CD14-positive monocyte (primary cell): ENCODE data around the gene ARHGAP9. TPM values are rescaled to one million over a fixed set of nuclear protein-coding genes. Genes with fewer than 3 reads are reported as not detected.

ENCODE experiments used
- DNase-seq, 3 donors: peaks; one replicate each; pipeline ENCODE4 v3.0.0-alpha.2; 2011 to 2022
- H2AFZ ChIP-seq: 2 replicates; pipeline ENCODE4 v1.6.0; 2012; ENCODE audit warnings: mild to moderate bottlenecking, low read depth, low read length, inconsistent platforms; ENCODE audit not compliant: insufficient read depth, poor library complexity, severe bottlenecking
- H3K27ac ChIP-seq, 2 donors: 1 replicate in 1 of 2; 2 replicates in 1 of 2; pipeline ENCODE4 v1.5.1; 2012 to 2013; ENCODE audit warnings: low read length in 2 of 2, control low read depth in 1 of 2, inconsistent platforms in 1 of 2, low read depth in 1 of 2, mild to moderate bottlenecking in 1 of 2
- H3K27me3 ChIP-seq, 2 donors: one replicate each; pipeline versions ENCODE4 v1.6.0 to v1.6.1; 2011 to 2013; ENCODE audit warnings: low read length in 2 of 2; ENCODE audit not compliant: control insufficient read depth in 2 of 2, insufficient read depth in 2 of 2
- H3K36me3 ChIP-seq, 2 donors: replicated peaks in 1 of 2; 1 replicate in 1 of 2; 2 replicates in 1 of 2; pipeline versions ENCODE4 v1.5.1 to v1.6.1; 2012 to 2013; ENCODE audit warnings: low read length in 2 of 2, control low read depth in 1 of 2, inconsistent platforms in 1 of 2, mild to moderate bottlenecking in 1 of 2; ENCODE audit not compliant: insufficient read depth in 2 of 2, control insufficient read depth in 1 of 2
- H3K4me1 ChIP-seq, 2 donors: 1 replicate in 1 of 2; 2 replicates in 1 of 2; pipeline versions ENCODE4 v1.5.1 to v1.6.1; 2012 to 2013; ENCODE audit warnings: low read length in 2 of 2, control low read depth in 1 of 2, inconsistent platforms in 1 of 2, mild to moderate bottlenecking in 1 of 2, moderate library complexity in 1 of 2; ENCODE audit not compliant: insufficient read depth in 2 of 2, control insufficient read depth in 1 of 2
- H3K4me2 ChIP-seq: replicated peaks from 2 replicates; pipeline ENCODE3; 2012; ENCODE audit warnings: low read length, moderate library complexity, mild to moderate bottlenecking; ENCODE audit not compliant: poor library complexity, severe bottlenecking; ENCODE audit errors: extremely low read depth
- H3K4me3 ChIP-seq, 3 experiments: fragments of 200-600 bp in 1 of 3; sonication (generic) in 1 of 3; replicated peaks in 1 of 3; 1 replicate in 2 of 3; 2 replicates in 1 of 3; pipeline ENCODE4 v1.5.1; 2011 to 2013; ENCODE audit warnings: low read length in 3 of 3, mild to moderate bottlenecking in 3 of 3, control low read depth in 2 of 3, low read depth in 2 of 3, inconsistent platforms in 1 of 3, moderate library complexity in 1 of 3
- H3K79me2 ChIP-seq: 2 replicates; pipeline ENCODE4 v1.6.0; 2012; ENCODE audit warnings: mild to moderate bottlenecking, control low read depth, inconsistent platforms, low read length, moderate library complexity; ENCODE audit not compliant: insufficient read depth
- H3K9ac ChIP-seq: 2 replicates; pipeline ENCODE4 v1.6.0; 2017; ENCODE audit warnings: low read length, mild to moderate bottlenecking; ENCODE audit not compliant: insufficient read depth, poor library complexity, severe bottlenecking
- H3K9me3 ChIP-seq, 2 donors: replicated peaks in 1 of 2; 1 replicate in 1 of 2; 2 replicates in 1 of 2; pipeline versions ENCODE4 v1.5.1 to v1.6.1; 2012 to 2013; ENCODE audit warnings: low read length in 2 of 2, control low read depth in 1 of 2; ENCODE audit not compliant: control insufficient read depth in 1 of 2, insufficient read depth in 1 of 2
- H4K20me1 ChIP-seq: 2 replicates; pipeline ENCODE4 v1.6.0; 2012; ENCODE audit warnings: mild to moderate bottlenecking, low read length, control low read depth, moderate library complexity; ENCODE audit not compliant: insufficient read depth
- H3K27ac Mint-ChIP-seq, 7 donors: one replicate each; pipeline ENCODE4 v1.8.0; 2020; ENCODE audit warnings: mild to moderate bottlenecking in 7 of 7, mixed read lengths in 7 of 7, moderate library complexity in 6 of 7, inconsistent platforms in 2 of 7
- H3K27me3 Mint-ChIP-seq, 3 donors: one replicate each; pipeline ENCODE4 v1.8.0; 2021 to 2022; ENCODE audit warnings: low read depth in 3 of 3, mild to moderate bottlenecking in 3 of 3, mixed read lengths in 3 of 3, moderate library complexity in 3 of 3, inconsistent platforms in 1 of 3
- H3K36me3 Mint-ChIP-seq, 2 donors: one replicate each; pipeline ENCODE4 v1.8.0; 2020; ENCODE audit warnings: mixed read lengths in 2 of 2, inconsistent platforms in 1 of 2, mild to moderate bottlenecking in 1 of 2
- H3K4me1 Mint-ChIP-seq: one replicate; pipeline ENCODE4 v1.8.0; 2020; ENCODE audit warnings: mild to moderate bottlenecking, mixed read lengths
- H3K4me3 Mint-ChIP-seq, 2 donors: one replicate each; pipeline ENCODE4 v1.8.0; 2020; ENCODE audit warnings: mild to moderate bottlenecking in 2 of 2, mixed read lengths in 2 of 2, moderate library complexity in 1 of 2
- H3K9me3 Mint-ChIP-seq, 7 donors: one replicate each; pipeline ENCODE4 v1.8.0; 2020 to 2022; ENCODE audit warnings: mixed read lengths in 7 of 7, mild to moderate bottlenecking in 6 of 7, moderate library complexity in 6 of 7, inconsistent platforms in 2 of 7
- WGBS: methylation state at CpG from one replicate; pipeline ENCODE4 v1.1.5; 2013; ENCODE audit warnings: missing lambda C conversion rate; ENCODE audit not compliant: insufficient coverage; 5-methylcytosine and 5-hydroxymethylcytosine counted together
- intact Hi-C, 2 donors: fragments of 100-400 bp; cut with micrococcal nuclease; formaldehyde crosslinking; loops; one replicate each; pipeline versions ENCODE4 v1.15.0 to v1.15.1; 2023
- polyA plus RNA-seq, 3 donors: library from polyadenylated mRNA; depleted of rRNA in 1 of 3; unstranded in 2 of 3; stranded (reverse) in 1 of 3; fragments of 300-500 nt in 2 of 3; fragments of >200 nt in 1 of 3; fragmentation: Illumina TruSeq in 2 of 3; gene quantifications; 1 replicate in 2 of 3; 2 replicates in 1 of 3; pipeline ENCODE4 v1.2.3, GENCODE V29; 2012 to 2021
- TF ChIP-seq, protein P1 (sequence below): fragments of 200-600 bp; IDR thresholded peaks from one replicate; pipeline ENCODE4 v1.8.0; 2022; ENCODE audit warnings: antibody characterized with exemption, mild to moderate bottlenecking

ARHGAP9 gene
- polyA plus RNA-seq, 3 donors = 211 to 581 (median 213) TPM

DNA sequence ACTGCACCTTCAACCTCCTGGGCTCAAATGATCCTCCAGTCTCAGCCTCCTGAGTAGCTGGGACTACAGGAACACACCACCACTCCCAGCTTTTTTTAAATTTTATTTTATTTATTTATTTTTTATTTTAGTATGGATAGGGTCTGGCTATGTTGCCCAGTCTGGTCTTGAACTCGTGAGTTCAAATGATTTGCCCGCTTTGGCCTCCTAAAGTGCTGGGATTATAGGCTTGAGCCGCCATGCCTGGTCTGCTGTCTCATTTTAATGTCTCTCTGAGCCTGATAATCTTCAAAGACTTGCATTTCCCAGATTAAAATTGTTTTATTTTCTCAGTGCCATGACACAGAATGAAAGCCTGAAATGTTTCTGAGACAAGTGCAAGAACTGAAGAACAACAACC lies 46.3 kb downstream of the ARHGAP9 start:
- Mint-ChIP-seq H3K4me1 (peaks cover 25% of the 10 kb centered on the region), H3K27ac (no peak overlapping the region), H3K36me3 (no peaks in the 10 kb centered on the region), H3K27me3 (no peaks in the 10 kb centered on the region), H3K4me3 (no peak overlapping the region), H3K9me3 (peaks cover 2 to 6% (median 4%) of the 10 kb centered on the region in 7 donors)
- H3K27me3 ChIP-seq = no peaks in the 10 kb centered on the region
- no peak overlapping the region for H3K27ac ChIP-seq
- H3K9ac ChIP-seq = no peak overlapping the region
- no peak overlapping the region for H2AFZ ChIP-seq
- 100% methylated on average over 3 of the region's 3 CpGs for WGBS
- H3K4me3 ChIP-seq = no peak overlapping the region
- H3K79me2 ChIP-seq = peaks cover 20% of the 10 kb centered on the region
- H3K4me1 ChIP-seq = peaks cover 15 to 21% of the 10 kb centered on the region in 2 donors
- no peaks in the 10 kb centered on the region for H3K36me3 ChIP-seq
- TF ChIP-seq, protein P1, sequence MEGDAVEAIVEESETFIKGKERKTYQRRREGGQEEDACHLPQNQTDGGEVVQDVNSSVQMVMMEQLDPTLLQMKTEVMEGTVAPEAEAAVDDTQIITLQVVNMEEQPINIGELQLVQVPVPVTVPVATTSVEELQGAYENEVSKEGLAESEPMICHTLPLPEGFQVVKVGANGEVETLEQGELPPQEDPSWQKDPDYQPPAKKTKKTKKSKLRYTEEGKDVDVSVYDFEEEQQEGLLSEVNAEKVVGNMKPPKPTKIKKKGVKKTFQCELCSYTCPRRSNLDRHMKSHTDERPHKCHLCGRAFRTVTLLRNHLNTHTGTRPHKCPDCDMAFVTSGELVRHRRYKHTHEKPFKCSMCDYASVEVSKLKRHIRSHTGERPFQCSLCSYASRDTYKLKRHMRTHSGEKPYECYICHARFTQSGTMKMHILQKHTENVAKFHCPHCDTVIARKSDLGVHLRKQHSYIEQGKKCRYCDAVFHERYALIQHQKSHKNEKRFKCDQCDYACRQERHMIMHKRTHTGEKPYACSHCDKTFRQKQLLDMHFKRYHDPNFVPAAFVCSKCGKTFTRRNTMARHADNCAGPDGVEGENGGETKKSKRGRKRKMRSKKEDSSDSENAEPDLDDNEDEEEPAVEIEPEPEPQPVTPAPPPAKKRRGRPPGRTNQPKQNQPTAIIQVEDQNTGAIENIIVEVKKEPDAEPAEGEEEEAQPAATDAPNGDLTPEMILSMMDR = no peak
- no peak overlapping the region for H3K4me2 ChIP-seq
- no peak for DNase-seq
- intact Hi-C loops = no loop called here
- H3K9me3 ChIP-seq = no peaks in the 10 kb centered on the region
- no peaks in the 10 kb centered on the region for H4K20me1 ChIP-seq

DNA sequence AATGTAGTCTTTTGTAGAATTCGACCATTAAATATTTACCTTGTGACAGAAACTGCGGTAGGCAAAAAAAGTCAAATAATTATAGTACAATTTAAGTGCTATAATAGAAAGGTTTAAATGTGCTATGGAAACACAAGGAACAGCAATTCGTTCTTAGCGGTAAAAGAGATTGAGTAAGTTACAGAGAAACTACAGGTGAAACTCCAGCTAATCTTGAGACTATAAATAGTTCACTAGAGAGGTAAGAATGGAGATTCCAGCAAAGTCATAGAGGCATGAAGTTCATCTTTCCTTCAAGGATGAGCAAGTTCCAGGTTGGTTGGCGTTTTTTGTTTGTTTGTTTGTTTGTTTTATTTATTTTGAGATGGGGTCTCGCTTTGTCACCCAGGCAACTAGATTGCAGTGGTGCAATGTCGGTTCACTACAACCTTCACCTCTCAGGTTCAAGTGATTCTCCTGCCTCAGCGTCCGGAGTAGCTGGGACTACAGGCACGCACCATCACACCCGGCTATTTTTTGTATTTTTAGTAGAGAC lies 47.9 kb downstream of the ARHGAP9 start:
- DNase-seq = no peak
- Histone ChIP-seq H3K4me1 (peaks cover 15 to 21% of the 10 kb centered on the region in 2 donors), H4K20me1 (no peaks in the 10 kb centered on the region), H2AFZ (peak overlapping the region; percentile 90), H3K9ac (peak overlapping the region; percentile 84), H3K79me2 (peaks cover 29% of the 10 kb centered on the region), H3K36me3 (no peaks in the 10 kb centered on the region), H3K4me2 (peak overlapping the region; percentile 81), H3K27ac (peak overlapping the region in 1 of 2 donors; percentile 99), H3K4me3 (peak overlapping the region; percentile 60 to 82 (median 82)), H3K9me3 (no peaks in the 10 kb centered on the region), H3K27me3 (no peaks in the 10 kb centered on the region)
- Mint-ChIP-seq H3K36me3 (peaks cover under 1 to 3% of the 10 kb centered on the region in 2 donors), H3K9me3 (peaks cover 0 to 1% (median 0%) of the 10 kb centered on the region in 7 donors), H3K27me3 (no peaks in the 10 kb centered on the region), H3K27ac (peak overlapping the region; percentile 97 to 99 (median 99)), H3K4me1 (peaks cover 29% of the 10 kb centered on the region), H3K4me3 (peak overlapping the region; percentile 83 to 95)
- TF ChIP-seq, protein P1 = no peak
- intact Hi-C loops = no loop called here
- no CpG with 5 or more reads among the region's 11 CpGs for WGBS
